Lower leg skin (tissue), 4 donors: Measurements from ENCODE around the gene FARP1. TPM values are rescaled to one million over a fixed set of nuclear protein-coding genes. Genes with fewer than 3 reads are reported as not detected.

Experiments used
- DNase-seq, 2 donors: peaks; one replicate each; pipeline ENCODE4 v3.0.0-alpha.2; 2019; ENCODE audit warnings: low spot score in 2 of 2
- H3K4me3 ChIP-seq: fragments of 200-600 bp; sonication (generic); 2 replicates; pipeline ENCODE4 v1.5.1; 2017; ENCODE audit warnings: mild to moderate bottlenecking, low read depth; ENCODE audit not compliant: poor library complexity, severe bottlenecking
- POLR2A ChIP-seq, 2 donors: fragments of 450-650 bp; IDR thresholded peaks; one replicate each; pipeline ENCODE4 v1.6.1; 2016 to 2017; ENCODE audit warnings: antibody characterized with exemption in 2 of 2, mild to moderate bottlenecking in 1 of 2, moderate library complexity in 1 of 2
- WGBS, 2 donors: methylation state at CpG; one replicate each; pipeline ENCODE4 v1.1.5; 2018; 5-methylcytosine and 5-hydroxymethylcytosine counted together
- intact Hi-C: fragments of 100-400 bp; cut with DNase I; formaldehyde crosslinking; loops from one replicate; pipeline ENCODE4 v1.15.0; 2023; ENCODE audit warnings: low total_unique reads
- total RNA-seq, 4 donors: library from RNA; depleted of rRNA; stranded (reverse); fragments of >200 nt; gene quantifications; one replicate each; pipeline ENCODE4 v1.1.0, GENCODE V29; 2016
- TF ChIP-seq, protein P1 (sequence below), 3 donors: fragments of 450-650 bp; IDR thresholded peaks; one replicate each; pipeline ENCODE4 v1.5.1; 2016; ENCODE audit warnings: antibody characterized with exemption in 3 of 3, mild to moderate bottlenecking in 3 of 3, moderate library complexity in 2 of 3

FARP1 gene
- total RNA-seq, 4 donors from 2014 or later, result 4.9 to 26.2 (median 13.3) TPM

DNA sequence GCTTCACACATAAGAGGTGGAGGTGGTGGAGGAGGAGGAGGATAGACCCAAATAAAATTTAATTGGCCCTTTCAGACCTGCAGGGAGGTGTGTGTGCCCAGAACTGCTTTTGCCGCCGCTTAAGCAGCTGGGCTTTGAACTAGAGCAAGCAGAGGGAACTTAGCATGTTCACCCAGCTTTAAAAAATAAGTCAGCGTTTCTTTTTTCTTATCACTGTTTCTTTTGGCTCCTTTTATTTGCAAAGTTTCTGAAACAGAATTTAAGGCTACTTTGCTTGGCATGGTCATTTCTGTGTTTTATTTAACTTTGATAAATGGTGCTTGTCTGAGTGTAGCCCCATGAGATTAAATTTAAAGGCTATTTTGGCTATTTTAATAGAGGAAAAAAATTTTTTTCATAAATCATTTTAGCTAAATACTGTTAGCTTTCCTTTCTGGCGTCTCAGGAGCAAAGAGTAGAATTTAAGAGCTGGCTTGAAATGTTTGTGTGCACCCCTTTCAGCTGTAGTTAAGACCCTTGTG lies 77.4 kb downstream of the FARP1 start:
- no peak for TF ChIP-seq POLR2A (IDR thresholded peaks at IDR 0.05)
- TF ChIP-seq, protein P1, sequence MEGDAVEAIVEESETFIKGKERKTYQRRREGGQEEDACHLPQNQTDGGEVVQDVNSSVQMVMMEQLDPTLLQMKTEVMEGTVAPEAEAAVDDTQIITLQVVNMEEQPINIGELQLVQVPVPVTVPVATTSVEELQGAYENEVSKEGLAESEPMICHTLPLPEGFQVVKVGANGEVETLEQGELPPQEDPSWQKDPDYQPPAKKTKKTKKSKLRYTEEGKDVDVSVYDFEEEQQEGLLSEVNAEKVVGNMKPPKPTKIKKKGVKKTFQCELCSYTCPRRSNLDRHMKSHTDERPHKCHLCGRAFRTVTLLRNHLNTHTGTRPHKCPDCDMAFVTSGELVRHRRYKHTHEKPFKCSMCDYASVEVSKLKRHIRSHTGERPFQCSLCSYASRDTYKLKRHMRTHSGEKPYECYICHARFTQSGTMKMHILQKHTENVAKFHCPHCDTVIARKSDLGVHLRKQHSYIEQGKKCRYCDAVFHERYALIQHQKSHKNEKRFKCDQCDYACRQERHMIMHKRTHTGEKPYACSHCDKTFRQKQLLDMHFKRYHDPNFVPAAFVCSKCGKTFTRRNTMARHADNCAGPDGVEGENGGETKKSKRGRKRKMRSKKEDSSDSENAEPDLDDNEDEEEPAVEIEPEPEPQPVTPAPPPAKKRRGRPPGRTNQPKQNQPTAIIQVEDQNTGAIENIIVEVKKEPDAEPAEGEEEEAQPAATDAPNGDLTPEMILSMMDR (IDR thresholded peaks at IDR 0.05), result no peak
- no peak overlapping the region for H3K4me3 ChIP-seq
- no peak for DNase-seq
- intact Hi-C loops, result no loop called here
- 65 to 67% methylated on average over 4 of the region's 4 CpGs for WGBS, 2 donors

DNA sequence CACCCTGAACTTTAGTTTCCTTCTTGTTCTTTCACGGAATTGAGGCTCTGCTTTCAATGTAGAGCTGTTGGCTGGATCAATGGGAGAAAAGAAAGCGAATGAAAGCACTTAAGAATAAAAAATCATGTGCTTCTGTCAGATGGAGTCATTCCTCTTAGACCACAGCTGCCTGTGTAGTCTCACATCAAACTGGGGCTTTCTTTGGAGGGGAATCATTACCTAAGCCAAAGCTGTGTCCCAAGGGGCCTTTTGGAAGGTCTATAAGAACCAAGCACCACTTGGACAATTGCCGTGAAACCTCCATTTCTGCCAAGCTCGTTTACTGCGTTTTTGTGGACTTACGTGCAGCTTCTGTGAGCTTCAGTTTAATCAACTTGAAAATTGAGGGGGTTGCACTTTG lies 78.3 kb downstream of the FARP1 start:
- DNase-seq, result no peak
- intact Hi-C loops, result no loop called here
- H3K4me3 ChIP-seq, result no peak overlapping the region
- WGBS, 2 donors, result 74 to 80% methylated on average over 6 of the region's 6 CpGs
- TF ChIP-seq, protein P1 (IDR thresholded peaks at IDR 0.05), result no peak
- TF ChIP-seq POLR2A (IDR thresholded peaks at IDR 0.05), result no peak

- DNase-seq, result no peak
- intact Hi-C loops, result no loop called here
- WGBS, 2 donors, result 74 to 75% methylated on average over 5 of the region's 5 CpGs
- TF ChIP-seq, protein P1 (IDR thresholded peaks at IDR 0.05), result no peak
- TF ChIP-seq POLR2A (IDR thresholded peaks at IDR 0.05), result no peak
- no peak overlapping the region for H3K4me3 ChIP-seq
These were observed 79.2 kb downstream of the FARP1 start for GRCh38 chr13:98222081-98222554.

- TF ChIP-seq, protein P1 (IDR thresholded peaks at IDR 0.05), result no peak
- no peak for TF ChIP-seq POLR2A (IDR thresholded peaks at IDR 0.05)
- 93 to 95% methylated on average over 7 of the region's 7 CpGs for WGBS, 2 donors
- intact Hi-C loops, result no loop called here
- no peak for DNase-seq
- no peak overlapping the region for H3K4me3 ChIP-seq
These were observed 79.9 kb downstream of the FARP1 start for GRCh38 chr13:98222816-98223215.

DNA sequence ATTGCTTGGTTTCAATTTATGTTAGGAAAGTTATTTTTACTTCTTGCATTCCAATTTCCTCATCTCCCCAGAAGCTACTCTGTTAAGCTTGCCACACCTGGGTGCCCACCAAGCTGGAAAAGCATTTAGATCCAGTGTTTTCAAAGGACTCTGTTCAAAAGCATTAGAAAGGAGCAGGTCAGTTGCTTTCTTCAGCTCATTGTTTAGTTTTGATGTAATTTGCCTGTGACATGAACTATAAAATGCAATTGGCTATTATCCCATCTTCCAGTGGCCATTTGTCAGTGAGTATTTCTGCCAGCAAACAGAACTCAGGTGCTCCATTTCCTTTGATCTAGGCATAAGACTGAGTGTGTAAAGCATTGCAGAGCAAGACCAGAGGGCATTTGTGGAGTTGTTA lies 80.8 kb downstream of the FARP1 start:
- intact Hi-C loops, result no loop called here
- H3K4me3 ChIP-seq, result no peak overlapping the region
- TF ChIP-seq, protein P1 (IDR thresholded peaks at IDR 0.05), result no peak
- DNase-seq, result no peak

- TF ChIP-seq, protein P1 (IDR thresholded peaks at IDR 0.05), result no peak
- WGBS, 2 donors, result 74 to 90% methylated on average over 5 of the region's 5 CpGs
These were observed 81.7 kb downstream of the FARP1 start for GRCh38 chr13:98224557-98224956.

More at GRCh38 chr13:98224557-98224956, 81.7 kb downstream of the FARP1 start:
- no peak for DNase-seq
- intact Hi-C loops, result no loop called here
- no peak overlapping the region for H3K4me3 ChIP-seq
